Fibroblast of pulmonary artery (primary cell): ENCODE measurements around the gene KLHL25.

Experiments
- DNase-seq: peaks from one replicate; pipeline ENCODE4 v3.0.0-alpha.2; 2010; ENCODE audit warnings: low read depth
- H3K4me3 ChIP-seq: replicated peaks from 2 replicates; pipeline ENCODE4 v1.5.1; 2011; ENCODE audit warnings: low read depth, mild to moderate bottlenecking, control low read depth, low read length, moderate library complexity
- TF ChIP-seq, protein P1 (sequence below): IDR thresholded peaks from 2 replicates; pipeline ENCODE4 v1.5.1; 2011; ENCODE audit warnings: mild to moderate bottlenecking, control low read depth, low read length, inconsistent platforms; ENCODE audit errors: missing control alignments

Gene KLHL25

GRCh38 chr15:85770096-85771041 lies 24.4 kb downstream of the KLHL25 start:
- DNase-seq = no peak
- H3K4me3 ChIP-seq = no peak overlapping the region

DNA sequence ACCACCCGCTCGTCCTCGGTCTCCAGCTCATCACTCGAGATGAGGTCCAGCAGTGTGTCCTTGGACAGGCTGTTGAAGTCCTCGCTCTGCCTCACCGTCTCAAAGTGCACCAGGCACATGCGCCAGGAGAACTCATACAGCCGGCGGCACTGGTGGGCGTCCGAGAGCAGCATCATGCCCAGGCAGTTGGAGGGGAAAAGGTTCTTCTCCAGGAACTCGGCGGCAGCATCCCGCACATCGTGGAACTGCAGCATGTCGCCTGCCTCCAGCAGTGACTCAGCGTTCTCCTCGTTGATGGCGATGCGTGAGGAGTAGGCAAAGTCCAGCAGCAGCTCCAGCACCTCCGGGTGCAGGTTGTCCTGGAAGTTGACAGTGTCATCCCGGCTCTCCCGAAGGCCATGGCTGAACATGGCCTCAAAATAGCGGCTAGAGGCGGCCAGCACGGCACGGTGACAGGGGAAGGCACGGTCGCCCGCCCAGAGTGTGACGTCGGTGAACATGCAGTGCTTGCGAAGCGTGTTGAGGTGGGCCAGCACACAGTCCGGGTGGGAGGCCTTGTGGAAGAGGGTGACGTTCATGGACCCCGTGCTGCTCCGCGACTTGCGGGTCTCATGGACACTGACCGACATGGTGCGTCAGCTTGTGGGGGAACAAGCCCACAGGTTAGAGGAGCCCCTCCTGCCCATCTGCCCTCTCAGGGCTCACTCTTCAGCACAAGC lies 25.4 kb downstream of the KLHL25 start:
- TF ChIP-seq, protein P1, sequence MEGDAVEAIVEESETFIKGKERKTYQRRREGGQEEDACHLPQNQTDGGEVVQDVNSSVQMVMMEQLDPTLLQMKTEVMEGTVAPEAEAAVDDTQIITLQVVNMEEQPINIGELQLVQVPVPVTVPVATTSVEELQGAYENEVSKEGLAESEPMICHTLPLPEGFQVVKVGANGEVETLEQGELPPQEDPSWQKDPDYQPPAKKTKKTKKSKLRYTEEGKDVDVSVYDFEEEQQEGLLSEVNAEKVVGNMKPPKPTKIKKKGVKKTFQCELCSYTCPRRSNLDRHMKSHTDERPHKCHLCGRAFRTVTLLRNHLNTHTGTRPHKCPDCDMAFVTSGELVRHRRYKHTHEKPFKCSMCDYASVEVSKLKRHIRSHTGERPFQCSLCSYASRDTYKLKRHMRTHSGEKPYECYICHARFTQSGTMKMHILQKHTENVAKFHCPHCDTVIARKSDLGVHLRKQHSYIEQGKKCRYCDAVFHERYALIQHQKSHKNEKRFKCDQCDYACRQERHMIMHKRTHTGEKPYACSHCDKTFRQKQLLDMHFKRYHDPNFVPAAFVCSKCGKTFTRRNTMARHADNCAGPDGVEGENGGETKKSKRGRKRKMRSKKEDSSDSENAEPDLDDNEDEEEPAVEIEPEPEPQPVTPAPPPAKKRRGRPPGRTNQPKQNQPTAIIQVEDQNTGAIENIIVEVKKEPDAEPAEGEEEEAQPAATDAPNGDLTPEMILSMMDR = no peak
- DNase-seq = no peak
- H3K4me3 ChIP-seq = no peak overlapping the region

More at GRCh38 chr15:85770096-85771041, 24.4 kb downstream of the KLHL25 start:
- TF ChIP-seq, protein P1 = no peak

DNA sequence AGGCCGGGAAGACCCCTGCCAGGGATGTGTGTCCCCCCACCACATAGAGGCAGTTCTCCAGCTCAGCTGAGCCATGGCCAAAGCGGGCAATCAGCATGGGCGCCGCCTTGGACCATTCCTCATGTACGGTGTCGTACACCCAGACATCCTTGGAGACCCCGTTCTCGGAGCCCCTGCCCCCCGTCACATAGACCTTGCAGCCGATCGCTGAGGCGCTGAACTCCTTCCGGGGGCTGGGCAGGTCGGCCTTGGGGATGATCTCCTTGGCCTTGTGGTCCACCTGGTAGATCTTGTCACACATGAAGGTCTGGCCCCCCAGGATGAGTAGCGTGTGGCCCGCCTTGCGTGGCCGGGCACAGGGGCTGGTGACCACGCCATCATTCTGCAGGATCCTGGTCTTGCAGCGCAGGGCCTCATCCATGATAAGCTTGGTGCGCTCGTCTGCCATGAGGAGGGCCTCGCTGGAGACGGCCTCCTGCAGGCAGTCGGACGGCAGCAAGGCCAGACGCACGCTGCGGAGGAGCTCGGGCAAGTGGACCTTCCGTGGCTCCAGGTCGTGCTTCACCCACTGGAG lies 26.0 kb downstream of the KLHL25 start:
- TF ChIP-seq, protein P1 = no peak
- no peak overlapping the region for H3K4me3 ChIP-seq
- DNase-seq = no peak

GRCh38 chr15:85767785-85768529 lies 26.8 kb downstream of the KLHL25 start:
- TF ChIP-seq, protein P1 = no peak
- no peak overlapping the region for H3K4me3 ChIP-seq
- no peak for DNase-seq

GRCh38 chr15:85766001-85766831 lies 28.5 kb downstream of the KLHL25 start:
- H3K4me3 ChIP-seq = no peak overlapping the region
- DNase-seq = no peak
- TF ChIP-seq, protein P1 = no peak
